Prostate gland (tissue), 2 donors: ENCODE measurements around the gene RABGAP1L. TPM values are rescaled to one million over a fixed set of nuclear protein-coding genes. Genes with fewer than 3 reads are reported as not detected.
"Not testable (repeated sequence)": the region's sequence is repeated elsewhere in the genome, so short reads cannot be mapped to it uniquely, and the experiment has no call there.

Experiments
- DNase-seq: peaks from one replicate; pipeline ENCODE4 v3.0.0-alpha.2; 2019; ENCODE audit warnings: low spot score
- H3K27ac ChIP-seq, 2 donors: fragments of 200-600 bp; sonication (generic); 2 replicates each; pipeline ENCODE4 v1.5.1; 2017 to 2019
- H3K27me3 ChIP-seq: fragments of 200-600 bp; sonication (generic); replicated peaks from 2 replicates; pipeline ENCODE4 v1.5.1; 2019; ENCODE audit not compliant: insufficient read depth
- H3K36me3 ChIP-seq, 2 donors: fragments of 200-600 bp; sonication (generic); 1 replicate in 1 of 2; 2 replicates in 1 of 2; pipeline versions ENCODE4 v1.5.1 to v1.8.1; 2017 to 2019
- H3K4me1 ChIP-seq: fragments of 200-600 bp; sonication (generic); replicated peaks from 2 replicates; pipeline ENCODE4 v1.5.1; 2019
- H3K4me3 ChIP-seq, 2 donors: fragments of 200-600 bp; sonication (generic); 2 replicates each; pipeline ENCODE4 v1.5.1; 2017 to 2019
- H3K9me3 ChIP-seq: fragments of 200-600 bp; sonication (generic); 2 replicates; pipeline ENCODE4 v1.5.1; 2017
- CTCF ChIP-seq, 4 experiments: fragments of 200-600 bp in 2 of 4; fragments of 450-650 bp in 2 of 4; sonication (generic) in 2 of 4; IDR thresholded peaks; 1 replicate in 3 of 4; 2 replicates in 1 of 4; pipeline ENCODE4 v1.5.1; 2016 to 2019; ENCODE audit warnings: antibody characterized with exemption in 4 of 4, mild to moderate bottlenecking in 2 of 4, moderate library complexity in 2 of 4
- POLR2A ChIP-seq: fragments of 450-650 bp; IDR thresholded peaks from one replicate; pipeline ENCODE4 v1.6.1; 2016; ENCODE audit warnings: antibody characterized with exemption, mild to moderate bottlenecking
- POLR2AphosphoS5 ChIP-seq: sonication (generic); formaldehyde crosslinking; IDR thresholded peaks from one replicate; pipeline ENCODE4 v1.6.1; 2017; ENCODE audit warnings: antibody characterized with exemption
- WGBS: methylation state at CpG from one replicate; pipeline ENCODE4 v1.1.5; 2018; 5-methylcytosine and 5-hydroxymethylcytosine counted together
- intact Hi-C: fragments of 100-400 bp; cut with DNase I; formaldehyde crosslinking; loops from one replicate; pipeline ENCODE4 v1.14.2; 2022
- total RNA-seq, 2 donors: library from RNA; depleted of rRNA; stranded (reverse); fragments of >200 nt; gene quantifications; one replicate each; pipeline ENCODE4 v1.1.0, GENCODE V29; 2016

RABGAP1L gene
- total RNA-seq, 2 donors from 2014 or later = 32.3 to 41.5 TPM

GRCh38 chr1:174134003-174134659 is 25.2 kb upstream of the RABGAP1L start:
- no peaks in the 10 kb centered on the region for H3K27me3 ChIP-seq
- TF ChIP-seq POLR2A (no peak), POLR2AphosphoS5 (no peak), CTCF (IDR thresholded peaks at IDR 0.05) (no peak)
- H3K9me3 ChIP-seq = no peaks in the 10 kb centered on the region
- no peak overlapping the region for H3K4me3 ChIP-seq
- intact Hi-C loops = no loop called here
- H3K36me3 ChIP-seq = no peaks in the 10 kb centered on the region
- 85% methylated on average over 3 of the region's 3 CpGs for WGBS
- H3K4me1 ChIP-seq = no peaks in the 10 kb centered on the region
- DNase-seq = no peak
- H3K27ac ChIP-seq = no peak overlapping the region

- H3K27ac ChIP-seq = no peak overlapping the region
- H3K4me3 ChIP-seq = no peak overlapping the region
- H3K27me3 ChIP-seq = no peaks in the 10 kb centered on the region
- no peaks in the 10 kb centered on the region for H3K36me3 ChIP-seq
- H3K9me3 ChIP-seq = no peaks in the 10 kb centered on the region
- 91% methylated on average over 2 of the region's 2 CpGs for WGBS
- intact Hi-C loops = no loop called here
- no peaks in the 10 kb centered on the region for H3K4me1 ChIP-seq
- TF ChIP-seq POLR2A (no peak), CTCF (IDR thresholded peaks at IDR 0.05) (no peak), POLR2AphosphoS5 (no peak)
- no peak for DNase-seq
These were observed 24.1 kb upstream of the RABGAP1L start for GRCh38 chr1:174135211-174135610.

GRCh38 chr1:174136714-174137113 is 22.6 kb upstream of the RABGAP1L start:
- no peak for TF ChIP-seq POLR2AphosphoS5
- no peak for TF ChIP-seq POLR2A
- TF ChIP-seq CTCF (IDR thresholded peaks at IDR 0.05) = no peak
- H3K4me1 ChIP-seq = no peaks in the 10 kb centered on the region
- no peaks in the 10 kb centered on the region for H3K9me3 ChIP-seq
- H3K27me3 ChIP-seq = no peaks in the 10 kb centered on the region
- no peak overlapping the region for H3K27ac ChIP-seq
- H3K36me3 ChIP-seq = no peaks in the 10 kb centered on the region
- intact Hi-C loops = no loop called here
- H3K4me3 ChIP-seq = no peak overlapping the region
- 88% methylated on average over 1 of the region's 1 CpG for WGBS
- DNase-seq = no peak

GRCh38 chr1:174142836-174143235 is 16.5 kb upstream of the RABGAP1L start:
- H3K36me3 ChIP-seq = no peaks in the 10 kb centered on the region
- no peaks in the 10 kb centered on the region for H3K4me1 ChIP-seq
- no peak overlapping the region for H3K4me3 ChIP-seq
- DNase-seq = no peak
- no peaks in the 10 kb centered on the region for H3K27me3 ChIP-seq
- WGBS = 84% methylated on average over 5 of the region's 5 CpGs
- H3K27ac ChIP-seq = no peak overlapping the region
- H3K9me3 ChIP-seq = no peaks in the 10 kb centered on the region
- intact Hi-C loops = no loop called here
- TF ChIP-seq CTCF (IDR thresholded peaks at IDR 0.05) (no peak), POLR2A (no peak), POLR2AphosphoS5 (no peak)

- WGBS = 82% methylated on average over 12 of the region's 12 CpGs
- H3K27me3 ChIP-seq, H3K27ac ChIP-seq, H3K4me3 ChIP-seq, H3K36me3 ChIP-seq, H3K4me1 ChIP-seq, DNase-seq, intact Hi-C loops, H3K9me3 ChIP-seq: not testable (repeated sequence)
These were observed 15.5 kb upstream of the RABGAP1L start for GRCh38 chr1:174143727-174144396.

GRCh38 chr1:174144397-174144783 is 14.9 kb upstream of the RABGAP1L start:
- intact Hi-C loops, H3K27me3 ChIP-seq, H3K27ac ChIP-seq, H3K4me3 ChIP-seq, H3K36me3 ChIP-seq, H3K9me3 ChIP-seq, DNase-seq, H3K4me1 ChIP-seq: not testable (repeated sequence)
- 72% methylated on average over 3 of the region's 3 CpGs for WGBS
